Activated gamma-delta T cell (primary cell): ENCODE measurements around the gene PGGHG.
"Not testable (repeated sequence)": the region's sequence is repeated elsewhere in the genome, so short reads cannot be mapped to it uniquely, and the experiment has no call there.

ENCODE experiments used
- DNase-seq: peaks from one replicate; lab custom pipeline; 2025; lab: John Stamatoyannopoulos, UW

Gene PGGHG

DNA sequence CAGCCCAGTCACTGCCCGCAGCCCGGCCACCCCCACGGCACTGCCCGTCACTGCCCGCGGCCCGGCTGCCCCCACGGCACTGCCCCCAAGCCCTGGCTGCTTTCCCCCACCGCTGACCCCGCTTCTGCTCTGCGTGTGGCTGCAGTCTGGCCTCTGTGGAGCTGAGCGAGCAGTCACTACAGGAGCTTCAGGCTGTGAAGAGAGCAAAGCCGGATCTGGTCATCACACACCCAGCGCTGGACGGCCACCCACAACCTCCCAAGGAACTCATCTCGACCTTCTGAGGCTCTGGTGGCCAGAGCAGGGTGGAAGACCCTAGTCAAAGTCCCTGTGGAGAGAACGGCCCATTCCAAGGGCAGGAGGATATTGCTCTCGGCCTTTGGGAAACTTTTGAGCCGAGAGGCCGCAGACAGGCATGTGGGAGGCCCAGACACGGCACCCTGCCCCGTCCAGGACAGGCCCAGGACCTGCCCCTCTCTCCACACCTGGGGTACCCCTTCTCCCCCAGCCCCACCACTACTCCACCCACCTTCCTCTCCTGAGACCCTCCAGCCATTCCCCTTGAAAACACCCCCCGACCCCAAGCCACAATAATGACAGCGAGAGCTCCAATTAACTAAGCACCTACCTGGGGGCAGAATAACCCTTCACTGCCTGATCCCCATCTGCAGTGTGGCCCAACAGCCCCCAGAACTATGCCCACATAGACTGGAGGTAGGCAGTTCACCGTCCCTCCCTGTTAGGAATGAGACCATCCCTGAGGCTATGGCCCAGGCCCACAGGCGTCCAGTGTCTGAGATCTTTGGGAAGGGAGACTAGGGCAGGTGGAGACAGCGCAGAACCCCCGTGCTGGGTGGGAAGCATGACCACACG is 3.7 kb upstream of the PGGHG start:
- no peak for DNase-seq

DNA sequence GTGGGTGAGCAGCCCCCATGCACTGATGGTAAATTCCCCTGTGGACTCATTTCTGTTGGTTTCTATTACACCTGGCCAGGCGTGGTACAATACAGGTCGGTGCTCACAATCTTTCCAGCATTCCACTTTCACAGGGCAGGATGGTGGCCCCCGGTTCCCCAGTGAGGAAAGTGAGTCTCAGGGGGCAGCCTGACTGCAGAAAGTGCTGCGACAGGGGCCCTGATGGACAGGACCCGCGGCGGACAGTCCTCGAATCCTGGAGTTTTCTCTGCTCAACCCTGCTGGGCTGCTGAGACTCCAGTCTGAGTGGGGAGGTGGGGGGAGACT is 3.1 kb upstream of the PGGHG start:
- no peak for DNase-seq

DNA sequence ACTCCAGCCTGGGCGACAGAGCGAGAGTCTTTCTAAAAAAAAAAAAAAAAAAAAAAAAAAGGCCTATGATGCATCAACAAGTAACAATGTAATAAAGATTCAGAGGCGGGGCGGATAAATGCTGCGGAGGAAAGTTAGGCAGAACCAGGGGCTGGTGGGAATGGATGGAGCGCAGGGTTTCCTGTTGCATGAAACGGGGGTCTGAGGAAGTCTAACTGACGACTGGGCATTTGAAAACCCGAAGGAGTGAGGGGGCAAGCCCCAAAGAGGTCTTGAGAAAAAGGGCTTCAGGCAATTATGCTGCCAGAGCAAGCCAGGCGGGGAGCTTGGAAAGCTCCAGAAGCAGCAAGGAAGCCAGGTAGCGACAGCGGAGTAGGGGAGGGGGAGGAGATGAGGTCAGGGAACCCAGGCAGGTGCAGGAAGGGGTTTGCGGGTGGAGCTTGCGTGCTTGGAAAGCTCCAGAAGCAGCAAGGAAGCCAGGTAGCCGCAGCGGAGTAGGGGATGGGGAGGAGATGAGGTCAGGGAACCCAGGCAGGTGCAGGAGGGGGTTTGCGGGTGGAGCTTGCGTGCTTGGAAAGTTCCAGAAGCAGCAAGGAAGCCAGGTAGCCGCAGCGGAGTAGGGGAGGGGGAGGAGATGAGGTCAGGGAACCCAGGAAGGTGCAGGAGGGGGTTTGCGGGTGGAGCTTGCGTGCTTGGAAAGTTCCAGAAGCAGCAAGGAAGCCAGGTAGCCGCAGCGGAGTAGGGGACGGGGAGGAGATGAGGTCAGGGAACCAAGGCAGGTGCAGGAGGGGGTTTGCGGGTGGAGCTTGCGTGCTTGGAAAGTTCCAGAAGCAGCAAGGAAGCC is 1.7 kb upstream of the PGGHG start:
- DNase-seq = not testable (repeated sequence)

DNA sequence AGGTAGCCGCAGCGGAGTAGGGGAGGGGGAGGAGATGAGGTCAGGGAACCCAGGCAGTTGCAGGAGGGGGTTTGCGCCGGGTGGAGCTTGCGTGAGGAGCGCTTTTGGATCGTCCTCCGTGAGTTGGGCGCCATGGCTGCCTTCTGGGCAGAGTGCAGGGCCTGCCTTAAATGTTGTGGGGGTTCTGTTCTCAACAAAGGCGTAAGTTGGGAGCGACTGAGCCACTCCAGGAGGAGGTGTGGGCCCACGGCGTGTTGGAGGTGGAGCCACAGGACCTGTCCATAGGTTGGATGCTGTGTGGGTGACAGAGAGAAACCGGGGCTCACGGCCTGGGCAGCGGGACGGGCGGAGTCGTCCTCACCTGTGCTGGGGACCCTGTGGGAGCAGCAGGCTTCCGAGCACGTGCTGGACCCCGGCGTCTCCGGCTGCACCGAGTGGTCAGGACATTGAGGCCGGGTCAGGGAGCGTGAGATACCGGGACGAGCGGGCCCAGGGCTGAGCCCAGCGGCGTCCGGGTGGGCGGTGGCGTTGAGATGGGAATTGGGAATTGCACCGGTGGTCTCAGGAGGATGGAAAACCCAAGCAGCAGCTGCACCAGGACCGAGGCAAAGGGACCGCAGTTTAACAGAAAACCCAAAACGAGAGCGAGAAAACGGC is 977 bp upstream of the PGGHG start:
- no peak for DNase-seq

DNA sequence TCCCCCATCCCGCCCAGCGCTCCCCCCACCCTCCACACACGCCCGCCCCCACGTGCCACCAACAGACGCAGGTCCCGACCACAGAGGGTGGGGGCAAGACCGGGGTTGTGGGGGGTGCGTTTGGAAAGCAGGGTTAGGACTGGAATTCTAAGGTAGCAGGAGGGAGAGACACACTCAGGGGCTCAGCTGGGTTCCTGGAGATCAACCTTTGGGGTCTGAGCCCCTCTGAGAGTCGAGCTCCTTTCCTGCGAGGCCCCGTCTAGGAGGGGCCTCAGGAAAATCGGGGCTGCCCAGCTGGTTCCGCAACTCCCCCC is 429 bp downstream of the PGGHG start:
- no peak for DNase-seq

DNA sequence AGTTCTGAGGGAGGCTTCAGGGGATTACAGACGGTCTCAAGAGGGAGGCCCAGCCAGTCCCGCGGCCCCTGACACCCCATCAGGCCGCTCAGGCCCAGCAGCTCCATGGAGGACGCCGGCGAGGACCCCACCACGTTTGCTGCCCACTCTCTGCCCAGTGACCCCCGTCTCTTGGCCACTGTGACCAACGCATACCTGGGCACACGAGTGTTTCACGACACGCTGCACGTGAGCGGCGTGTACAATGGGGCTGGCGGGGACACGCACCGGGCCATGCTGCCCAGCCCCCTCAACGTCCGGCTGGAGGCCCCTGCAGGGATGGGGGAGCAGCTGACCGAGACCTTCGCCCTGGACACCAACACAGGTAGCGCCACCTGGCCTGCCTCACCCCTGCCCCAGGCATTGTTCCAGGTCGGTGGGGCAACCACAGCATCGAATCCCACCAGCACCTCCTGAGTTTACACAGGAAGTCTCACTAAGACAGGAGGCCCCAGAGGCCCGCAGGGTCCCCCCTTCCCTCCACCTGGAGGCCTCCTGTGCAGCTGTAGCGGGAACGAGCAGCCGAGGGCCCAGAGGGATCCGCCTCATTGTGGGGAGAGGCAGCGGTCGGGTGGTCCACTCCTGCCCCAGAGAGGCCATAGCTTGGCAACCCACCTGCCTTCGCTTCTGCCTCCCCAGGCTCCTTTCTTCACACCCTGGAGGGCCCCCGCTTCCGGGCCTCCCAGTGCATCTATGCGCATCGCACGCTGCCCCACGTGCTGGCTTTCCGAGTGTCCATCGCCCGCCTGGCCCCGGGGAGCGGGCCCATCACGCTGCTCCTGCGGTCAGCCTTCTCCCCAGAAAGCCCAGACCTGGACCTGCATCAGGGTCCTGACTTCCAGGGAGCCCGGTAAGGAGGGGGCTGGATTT is 1.0 kb downstream of the PGGHG start:
- DNase-seq = no peak

DNA sequence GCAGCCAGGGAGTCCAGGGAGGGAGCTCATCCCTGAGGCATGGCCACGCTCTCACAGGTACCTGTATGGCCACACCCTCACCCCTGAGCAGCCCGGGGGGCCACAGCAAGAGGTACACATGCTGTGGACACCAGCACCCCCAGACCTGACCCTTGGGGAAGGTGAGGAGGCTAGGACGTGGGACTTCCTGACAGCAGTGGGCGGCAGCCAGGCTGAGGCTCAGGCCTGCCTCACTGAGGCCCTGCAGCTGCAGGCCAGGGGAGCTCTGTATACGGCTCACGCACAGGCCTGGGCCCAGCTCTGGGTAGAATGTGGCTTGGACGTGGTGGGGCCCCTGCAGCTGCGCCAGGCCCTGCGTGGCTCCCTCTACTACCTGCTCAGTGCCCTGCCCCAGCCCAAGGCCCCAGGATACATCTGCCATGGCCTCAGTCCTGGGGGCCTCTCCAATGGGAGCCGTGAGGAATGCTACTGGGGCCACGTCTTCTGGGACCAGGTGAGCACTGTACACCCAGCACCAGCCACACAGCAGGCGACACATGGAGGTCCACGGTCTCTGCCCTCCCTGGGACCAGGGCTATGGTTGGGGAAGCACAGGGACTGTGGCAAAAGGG is 1.8 kb downstream of the PGGHG start:
- DNase-seq = no peak

DNA sequence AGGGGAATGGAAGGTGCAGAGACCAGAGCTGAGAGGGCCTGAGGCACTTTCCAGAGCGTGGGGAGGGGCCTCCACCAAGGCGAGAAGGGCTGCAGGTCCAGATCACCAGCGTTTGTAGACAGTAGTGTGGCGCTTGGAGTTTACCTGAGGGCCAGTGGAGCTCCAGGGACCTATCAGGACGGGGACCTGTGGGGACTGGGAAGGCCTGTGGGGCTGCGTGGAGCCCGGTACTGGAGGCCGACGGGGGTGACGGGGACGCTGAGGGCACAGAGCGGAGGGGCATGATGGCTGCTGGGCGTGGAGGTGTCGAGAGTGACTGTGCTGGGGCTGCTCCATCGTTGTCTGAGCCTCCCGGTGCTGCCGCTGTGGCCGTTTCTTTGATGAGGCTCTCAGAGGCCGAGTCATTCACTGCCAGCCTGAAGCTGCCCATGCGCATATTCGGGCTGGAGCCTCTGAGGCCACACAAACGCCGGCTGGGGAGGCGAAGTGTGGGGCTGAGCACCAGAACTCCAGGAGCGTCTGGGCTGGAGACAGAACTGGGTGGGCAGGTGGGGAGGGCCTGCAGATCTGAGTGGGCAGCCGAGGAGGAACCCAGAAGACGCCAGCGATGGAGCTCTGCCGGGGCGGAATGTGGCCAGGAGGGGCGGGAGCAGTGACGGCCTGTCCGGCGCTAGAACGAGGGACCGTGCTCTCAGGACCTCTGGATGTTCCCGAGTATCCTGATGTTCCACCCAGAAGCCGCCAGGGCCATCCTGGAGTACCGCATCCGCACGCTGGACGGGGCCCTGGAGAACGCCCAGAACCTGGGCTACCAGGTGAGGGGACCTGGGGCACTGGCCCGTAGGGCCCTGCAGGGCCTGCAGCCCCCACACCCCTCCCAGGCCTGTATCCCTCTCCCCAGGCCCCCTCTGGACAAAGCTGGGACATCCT is 2.6 kb downstream of the PGGHG start:
- no peak for DNase-seq

DNA sequence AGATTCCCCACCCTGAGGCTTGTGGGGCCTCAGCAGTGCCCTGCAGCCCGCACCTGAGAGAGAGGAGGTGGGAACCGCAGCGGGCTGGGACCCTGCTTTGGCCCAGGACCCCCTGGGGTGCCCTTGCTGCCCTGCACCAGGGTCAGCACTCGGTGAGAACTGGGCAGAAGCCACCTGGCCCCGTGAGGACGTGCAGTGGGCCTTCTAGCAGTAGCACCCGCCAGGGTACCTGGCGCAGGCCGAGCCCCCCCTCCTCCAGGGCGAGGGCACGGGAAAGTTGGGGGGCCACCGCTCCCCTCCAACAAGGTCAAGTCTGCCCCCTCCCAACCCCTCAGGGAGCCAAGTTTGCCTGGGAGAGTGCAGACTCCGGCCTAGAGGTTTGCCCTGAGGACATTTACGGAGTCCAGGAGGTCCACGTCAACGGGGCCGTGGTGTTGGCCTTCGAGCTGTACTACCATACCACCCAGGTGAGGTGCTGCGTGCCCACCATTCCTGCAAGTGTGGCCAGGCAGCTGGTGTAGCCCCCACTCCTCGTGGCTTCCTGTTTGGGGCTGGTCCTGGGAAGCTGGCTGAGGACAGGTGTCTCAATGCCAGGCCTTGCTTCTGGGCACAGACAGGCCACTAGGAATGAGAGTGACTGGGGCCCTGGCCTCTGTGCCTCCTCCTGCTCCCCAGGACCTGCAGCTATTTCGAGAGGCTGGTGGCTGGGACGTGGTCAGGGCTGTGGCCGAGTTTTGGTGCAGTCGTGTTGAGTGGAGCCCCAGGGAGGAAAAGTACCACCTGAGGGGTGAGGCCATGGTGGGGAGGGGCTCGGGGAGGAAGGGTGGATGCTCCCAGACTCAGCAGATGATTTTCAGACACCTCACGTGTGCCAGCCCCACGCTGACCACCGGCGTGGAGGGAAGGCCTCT is 3.5 kb downstream of the PGGHG start:
- DNase-seq = no peak

DNA sequence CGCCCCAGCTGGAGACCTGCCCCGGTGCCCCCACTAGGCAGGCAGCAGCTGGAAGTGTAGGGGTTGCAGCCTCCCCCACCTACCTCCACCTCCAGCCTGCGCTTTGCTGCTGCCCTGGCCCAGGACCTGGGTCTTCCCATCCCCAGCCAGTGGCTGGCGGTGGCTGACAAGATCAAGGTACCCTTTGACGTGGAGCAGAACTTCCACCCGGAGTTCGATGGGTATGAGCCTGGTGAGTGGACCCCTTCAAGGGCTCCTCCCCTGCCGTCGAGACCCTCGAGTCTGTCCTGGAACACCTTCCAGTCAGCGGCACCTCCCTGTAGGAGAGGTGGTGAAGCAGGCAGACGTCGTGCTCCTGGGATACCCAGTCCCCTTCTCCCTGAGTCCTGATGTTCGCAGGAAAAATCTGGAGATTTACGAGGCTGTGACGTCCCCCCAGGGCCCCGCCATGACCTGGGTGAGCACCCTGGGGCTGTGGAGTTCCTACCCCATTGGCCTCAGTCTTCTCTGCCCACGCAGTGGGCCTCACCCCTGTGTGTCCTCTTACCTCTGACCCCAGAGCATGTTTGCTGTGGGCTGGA is 4.4 kb downstream of the PGGHG start:
- DNase-seq = no peak

DNA sequence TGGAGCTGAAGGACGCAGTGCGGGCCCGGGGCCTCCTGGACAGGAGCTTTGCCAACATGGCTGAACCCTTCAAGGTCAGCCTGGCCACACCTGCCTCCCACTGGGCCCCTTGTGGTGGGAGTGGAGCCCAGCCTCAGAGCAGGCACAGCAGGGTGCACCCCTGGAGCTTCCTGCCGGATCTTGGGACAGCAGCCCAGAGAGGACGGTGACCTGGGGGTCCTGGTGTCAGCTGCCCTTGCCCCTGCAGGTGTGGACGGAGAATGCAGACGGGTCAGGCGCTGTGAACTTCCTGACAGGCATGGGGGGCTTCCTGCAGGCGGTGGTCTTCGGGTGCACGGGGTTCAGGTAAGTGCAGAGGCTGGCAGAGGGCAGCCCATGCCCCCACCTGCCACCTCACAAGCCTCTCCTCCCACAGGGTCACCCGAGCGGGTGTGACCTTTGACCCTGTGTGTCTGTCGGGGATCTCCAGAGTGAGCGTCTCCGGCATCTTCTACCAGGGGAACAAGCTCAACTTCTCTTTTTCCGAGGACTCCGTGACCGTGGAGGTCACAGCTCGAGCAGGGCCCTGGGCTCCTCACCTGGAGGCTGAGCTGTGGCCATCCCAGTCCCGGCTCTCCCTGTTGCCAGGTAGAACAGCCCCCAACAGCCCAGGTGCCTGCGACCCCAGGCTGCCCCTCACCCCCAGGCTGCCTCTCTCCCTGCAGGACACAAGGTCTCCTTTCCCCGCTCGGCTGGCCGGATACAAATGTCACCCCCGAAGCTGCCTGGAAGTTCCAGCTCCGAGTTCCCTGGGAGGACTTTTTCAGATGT is 5.1 kb downstream of the PGGHG start:
- no peak for DNase-seq

DNA sequence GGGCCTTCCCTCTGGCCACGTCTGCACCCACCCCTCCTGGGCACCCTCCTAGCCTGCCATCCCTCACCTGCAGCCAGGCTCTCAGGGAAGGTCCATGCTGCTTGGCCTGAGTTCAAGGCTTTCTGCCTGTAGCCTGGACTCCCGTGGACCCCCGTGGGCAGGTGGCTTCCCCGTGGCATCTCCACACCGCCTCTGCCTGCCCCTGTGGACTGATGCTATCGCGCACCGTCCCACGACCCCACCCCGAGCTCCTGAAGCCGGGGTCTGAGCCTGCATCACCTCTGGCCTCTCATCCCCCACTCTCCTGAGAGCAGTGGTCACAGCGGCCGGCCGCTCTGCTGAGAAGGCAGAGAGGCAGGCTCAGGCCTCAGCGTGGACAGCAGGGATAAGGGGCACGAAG is 5.9 kb downstream of the PGGHG start:
- no peak for DNase-seq

DNA sequence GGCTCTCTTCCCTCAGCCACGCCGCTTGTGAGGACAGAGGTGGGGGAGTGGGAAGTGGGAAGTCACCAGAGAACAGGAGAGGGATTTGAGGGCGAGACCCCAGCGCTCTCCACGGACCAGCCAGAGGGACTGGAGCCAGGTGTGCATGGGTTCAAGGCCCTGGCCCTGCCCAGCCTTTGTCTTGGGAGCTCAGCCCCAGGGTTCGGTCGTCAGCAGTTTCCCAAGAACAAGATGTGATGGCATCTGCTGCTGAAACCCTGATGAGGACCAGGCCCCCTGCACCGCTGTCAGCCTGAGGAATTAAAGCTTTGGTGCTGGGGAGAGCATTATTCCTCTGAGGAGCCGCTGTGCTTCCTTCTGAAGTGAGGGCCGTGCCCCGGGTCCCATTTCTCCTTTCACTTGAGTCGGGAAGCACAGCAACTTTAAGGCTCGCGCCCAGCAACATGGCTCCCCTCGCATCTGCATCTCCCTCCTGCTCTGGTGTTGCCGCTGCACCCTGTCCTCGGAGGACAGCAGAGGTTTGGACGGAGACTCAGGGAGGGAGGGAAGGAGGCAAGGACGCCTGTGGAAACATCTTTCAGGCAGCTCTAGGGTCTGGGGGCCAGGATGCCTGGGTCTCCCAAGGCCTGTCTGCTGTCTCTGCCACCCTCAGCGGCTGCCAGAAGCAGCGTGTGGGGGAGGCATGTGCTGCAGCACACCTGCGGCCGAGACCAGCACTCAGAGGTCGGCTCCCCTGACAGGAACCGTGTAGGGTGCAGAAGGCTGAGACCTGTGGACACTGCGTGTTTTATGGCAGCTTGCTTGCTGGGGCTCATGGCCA is 6.6 kb downstream of the PGGHG start:
- no peak for DNase-seq

DNA sequence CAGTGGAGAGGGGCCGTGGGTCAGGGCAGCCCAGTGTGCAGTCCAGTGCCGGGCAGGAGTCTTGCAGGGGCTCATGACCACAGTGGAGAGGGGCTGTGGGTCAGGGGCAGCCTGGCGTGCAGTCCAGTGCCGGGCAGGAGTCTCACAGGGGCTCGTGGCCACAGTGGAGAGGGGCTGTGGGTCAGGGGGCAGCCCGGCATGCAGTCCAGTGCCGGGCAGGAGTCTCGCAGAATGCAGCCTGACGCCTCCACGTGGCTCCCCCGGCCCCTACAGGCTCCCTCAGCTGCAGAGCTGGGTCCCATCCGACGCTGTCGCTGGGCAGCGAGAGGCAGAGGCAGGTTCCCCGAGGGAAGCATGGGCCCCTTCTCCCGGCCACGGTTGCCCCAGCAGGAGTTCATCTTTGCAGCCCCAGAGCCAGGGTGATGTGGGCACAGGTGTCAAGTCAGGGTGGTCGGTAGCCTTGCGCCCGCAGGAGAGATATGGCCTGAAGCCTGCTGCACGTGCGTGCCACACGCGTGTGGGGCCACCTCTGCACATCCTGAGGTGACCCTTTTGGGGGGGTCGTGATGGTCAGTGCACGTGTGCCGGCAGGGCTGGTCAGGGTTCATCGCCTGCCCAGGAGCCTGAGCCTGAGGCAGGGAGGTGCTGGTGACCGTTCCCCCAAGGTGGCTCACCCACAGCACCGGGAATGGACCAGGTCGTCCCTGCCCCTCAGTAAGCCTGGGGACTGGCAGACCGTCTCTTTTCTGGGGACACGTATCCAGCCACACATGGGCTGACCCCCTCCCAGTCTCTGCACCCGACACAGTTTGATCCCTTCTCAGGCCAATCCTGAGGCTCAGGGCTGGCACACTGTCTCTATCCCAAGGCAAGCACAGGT is 7.5 kb downstream of the PGGHG start:
- DNase-seq = no peak

DNA sequence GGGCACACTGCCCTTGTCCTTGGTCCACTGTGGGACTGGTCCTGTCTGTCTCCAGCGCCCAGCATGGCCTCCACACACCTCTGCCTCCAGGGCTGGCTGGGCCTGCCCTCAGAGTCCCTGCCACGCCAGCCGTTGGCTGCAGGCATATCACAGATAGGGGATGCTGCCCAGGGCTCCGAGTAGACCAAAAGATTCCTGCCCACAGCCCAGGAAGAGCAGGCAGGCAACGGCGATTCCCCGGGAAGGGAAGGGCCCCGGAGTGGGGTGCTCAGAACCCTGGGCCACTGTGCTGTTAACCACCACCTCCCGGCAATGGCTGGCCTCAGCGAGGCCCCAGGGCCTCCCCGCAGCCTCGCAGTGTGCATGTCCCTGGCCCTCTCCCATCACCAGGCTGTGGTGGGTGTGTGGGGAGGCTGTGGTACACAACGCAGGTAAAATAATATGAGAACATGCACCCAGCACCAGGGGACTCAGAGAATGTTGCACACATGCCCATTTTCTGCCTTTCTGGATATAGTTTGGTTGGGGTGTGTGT is 8.2 kb downstream of the PGGHG start:
- DNase-seq = no peak
